ENCODE measurements around the gene TACR1.
"Not testable (repeated sequence)": the region's sequence is repeated elsewhere in the genome, so short reads cannot be mapped to it uniquely, and the experiment has no call there.

TACR1 gene

DNA sequence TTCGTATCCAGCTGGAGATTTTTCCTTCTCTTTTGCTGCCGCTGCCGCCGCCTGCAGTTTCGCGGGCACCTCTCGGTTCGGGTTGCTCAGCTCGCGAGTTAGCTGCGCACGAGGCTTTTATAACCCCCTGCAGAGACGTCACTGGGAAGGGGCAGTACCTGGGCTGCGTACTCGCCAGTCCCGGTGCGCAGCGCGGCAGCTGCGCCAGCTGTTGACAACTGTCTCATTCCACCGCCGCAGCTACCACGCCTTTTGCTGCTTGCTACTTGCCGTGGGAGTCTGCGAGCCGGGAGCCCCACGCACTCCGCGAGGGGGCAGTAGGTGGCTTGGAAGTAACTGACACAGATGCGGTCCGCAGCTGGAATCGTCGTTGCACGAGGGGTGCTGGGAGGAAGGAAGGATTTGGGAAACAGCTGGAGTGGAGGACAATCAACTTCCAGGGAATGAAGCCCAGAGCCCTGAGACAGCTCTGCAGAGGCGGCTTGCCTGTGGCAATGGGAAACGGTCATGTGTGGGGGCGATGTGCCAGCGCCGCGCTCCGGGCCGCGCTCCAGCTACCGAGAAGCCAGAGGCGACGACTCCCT, at the start of gene TACR1:
TSS of gene TACR1 (minus strand) at position 93 of the 584 bp plus-strand sequence. CDS start 586 bp downstream, outside the sequence.
- DNase-seq: peak; percentile 37

- DNase-seq: not testable (repeated sequence)
Measured at GRCh38 chr2:75248581-75248980, 49.3 kb upstream of the TACR1 start.

DNA sequence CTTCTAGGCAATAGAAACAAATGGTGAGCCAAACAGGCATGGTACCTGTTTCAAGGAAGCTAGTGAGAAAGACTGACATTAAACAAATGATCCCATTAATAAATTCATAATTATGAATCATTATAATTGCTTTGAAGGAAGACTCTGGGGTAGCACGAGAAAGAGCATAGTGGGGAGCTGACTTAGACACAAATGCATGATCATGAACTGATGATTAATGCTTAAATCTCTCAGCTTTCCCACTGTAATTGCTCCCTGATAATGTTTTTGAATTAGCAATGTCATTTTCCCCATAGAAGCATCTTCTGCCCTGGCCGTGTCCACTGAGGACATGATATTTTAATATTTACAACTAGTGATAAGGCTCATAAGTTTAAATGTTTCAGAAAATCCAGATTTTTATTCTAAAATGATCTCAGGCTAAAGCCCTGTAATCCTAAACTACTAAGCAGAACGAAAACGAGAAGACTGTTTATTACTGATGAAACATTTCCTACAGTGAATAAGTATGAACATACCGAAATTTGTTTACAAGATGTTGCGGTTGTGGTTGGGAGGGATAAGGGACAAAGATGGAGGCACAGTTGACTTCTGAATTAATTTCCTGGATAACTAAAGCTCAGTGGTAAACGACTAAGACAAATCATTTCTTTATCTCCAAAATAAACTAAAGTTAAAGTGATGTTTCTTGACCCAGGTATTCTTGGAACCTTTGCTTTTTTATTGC, 47.3 kb upstream of the TACR1 start:
- no peak for DNase-seq

DNA sequence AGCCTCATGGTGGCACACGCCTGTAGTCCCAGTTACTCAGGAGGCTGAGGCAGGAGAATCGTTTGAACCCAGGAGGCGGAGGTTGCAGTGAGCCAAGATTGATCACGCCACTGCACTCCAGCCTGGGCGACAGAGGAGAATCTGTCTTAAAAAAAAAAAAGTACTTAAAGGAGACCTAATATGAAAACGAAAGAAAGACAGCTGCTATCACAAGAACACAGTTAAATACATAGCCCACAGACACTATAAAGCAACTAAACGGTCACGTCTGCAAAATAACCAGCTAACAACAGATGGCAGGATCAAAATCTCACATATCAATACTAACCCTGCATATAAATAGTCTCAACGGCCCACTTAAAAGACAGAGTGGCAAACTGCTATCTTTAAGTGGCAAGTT, 43.9 kb upstream of the TACR1 start:
- no peak for DNase-seq

DNA sequence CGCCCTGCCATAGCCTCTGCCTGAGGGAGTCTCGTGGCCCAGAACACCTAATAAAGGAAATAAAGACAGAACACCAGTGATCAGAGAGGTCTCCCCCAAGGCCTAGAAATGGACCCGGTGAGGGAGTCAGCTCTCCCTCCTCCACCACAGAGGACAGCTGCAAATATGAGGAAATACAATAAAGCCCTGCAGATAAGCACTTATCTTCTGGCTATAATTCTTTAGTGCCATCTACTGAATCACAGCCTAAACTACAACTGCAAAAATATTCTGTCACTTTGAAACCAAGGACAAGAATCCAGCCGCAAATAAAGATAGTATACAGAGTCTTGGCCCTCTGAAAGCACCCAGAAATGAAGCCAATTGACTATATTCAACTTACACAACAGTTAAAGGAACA, 42.4 kb upstream of the TACR1 start:
- peak; percentile 0 for DNase-seq

DNA sequence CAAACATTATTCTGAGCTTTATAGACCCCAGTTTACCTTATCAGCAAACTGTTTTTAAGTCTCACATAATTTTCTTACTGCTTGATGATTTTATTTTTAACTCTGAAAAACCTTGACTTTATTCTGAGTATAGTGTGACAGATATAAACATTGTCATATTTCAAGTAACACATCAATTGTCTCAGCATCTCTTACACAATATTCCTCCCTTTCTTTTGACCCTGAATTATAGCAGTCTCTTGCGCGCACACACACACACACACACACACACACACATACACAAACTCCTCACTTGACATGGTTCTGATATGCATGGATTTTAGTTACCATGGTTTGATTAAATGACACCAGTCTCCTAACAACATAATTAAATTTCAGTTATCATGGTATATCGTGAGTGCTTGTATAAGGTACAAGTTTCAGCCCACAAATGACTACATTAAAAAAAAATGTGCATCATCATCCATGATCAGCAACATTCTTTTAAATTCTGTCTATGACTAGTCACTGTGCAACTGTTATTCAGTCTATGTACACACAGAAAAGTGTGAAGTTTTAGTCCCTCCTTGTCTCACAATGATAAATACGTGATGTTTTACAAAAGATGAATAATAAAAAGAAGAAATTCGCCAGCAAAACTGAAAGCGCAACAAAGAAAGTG, 39.5 kb upstream of the TACR1 start:
- DNase-seq: no peak

DNA sequence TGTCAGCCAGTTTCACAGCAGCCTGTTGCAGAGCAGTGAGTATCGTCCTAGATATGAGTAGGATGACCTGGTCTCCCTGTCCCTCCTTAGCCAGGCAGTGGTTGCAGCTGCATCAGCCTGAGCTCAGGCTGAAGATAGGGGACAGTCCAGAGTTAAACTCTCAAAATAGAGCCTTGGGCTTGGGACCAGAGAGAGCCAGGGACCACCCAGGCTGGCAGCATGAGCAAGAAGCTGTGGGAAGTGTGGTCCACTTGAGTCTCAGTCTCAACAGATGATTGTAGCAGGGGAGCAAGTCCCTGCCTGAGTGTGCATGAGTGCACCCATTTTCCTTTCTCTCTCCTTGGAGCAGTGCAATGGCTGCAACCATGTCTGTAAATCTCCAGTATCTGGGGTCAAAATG, 38.0 kb upstream of the TACR1 start:
- no peak for DNase-seq

DNA sequence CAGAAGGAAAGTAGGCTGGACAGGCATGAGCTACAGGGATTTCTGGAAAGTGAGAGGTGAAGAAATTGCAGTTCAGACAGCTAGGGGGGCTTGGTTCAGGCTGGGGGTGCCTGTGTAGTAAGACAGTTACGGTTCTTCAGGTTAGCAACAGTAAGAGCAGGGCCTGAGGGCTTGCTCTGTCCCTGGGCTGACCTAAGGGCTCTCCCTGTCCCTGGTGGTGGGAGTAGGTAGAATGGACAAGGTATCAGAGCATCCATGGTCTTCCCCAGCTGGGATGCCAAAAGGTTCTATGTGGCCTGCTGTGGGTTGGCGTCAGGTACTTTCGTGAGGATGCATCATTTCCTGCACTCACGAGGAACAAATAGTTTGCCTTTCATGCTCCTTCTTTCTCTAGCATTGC, 34.6 kb upstream of the TACR1 start:
- no peak for DNase-seq

- DNase-seq: no peak
Measured at GRCh38 chr2:75226617-75227016, 27.3 kb upstream of the TACR1 start.

DNA sequence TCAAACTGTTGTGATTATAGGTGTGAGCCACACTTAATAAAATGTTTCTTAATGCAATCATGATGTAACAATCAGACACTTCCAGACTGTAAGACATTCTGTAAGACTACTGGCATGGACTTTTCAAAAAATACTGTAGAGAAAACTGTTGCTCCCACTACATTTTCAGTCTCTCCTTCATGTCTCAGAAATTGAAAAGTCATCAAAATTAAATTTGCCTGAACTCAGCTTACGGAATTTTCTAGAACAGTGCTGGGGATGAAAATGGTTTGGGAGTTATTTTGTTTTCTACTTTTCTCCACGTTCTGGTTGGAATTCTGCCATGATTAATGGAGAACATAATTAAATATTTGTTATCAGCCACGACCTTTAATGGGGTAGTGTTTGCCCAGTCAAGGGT, 26.8 kb upstream of the TACR1 start:
- DNase-seq: no peak

GRCh38 chr2:75224636-75225094, 25.3 kb upstream of the TACR1 start:
- no peak for DNase-seq

- DNase-seq: no peak
Measured at GRCh38 chr2:75222527-75222926, 23.2 kb upstream of the TACR1 start.

GRCh38 chr2:75221862-75222261, 22.5 kb upstream of the TACR1 start:
- DNase-seq: no peak

- DNase-seq: not testable (repeated sequence)
Measured at GRCh38 chr2:75219213-75219612, 19.9 kb upstream of the TACR1 start.

GRCh38 chr2:75211266-75211770, 12.0 kb upstream of the TACR1 start:
- DNase-seq: peak; percentile 17

DNA sequence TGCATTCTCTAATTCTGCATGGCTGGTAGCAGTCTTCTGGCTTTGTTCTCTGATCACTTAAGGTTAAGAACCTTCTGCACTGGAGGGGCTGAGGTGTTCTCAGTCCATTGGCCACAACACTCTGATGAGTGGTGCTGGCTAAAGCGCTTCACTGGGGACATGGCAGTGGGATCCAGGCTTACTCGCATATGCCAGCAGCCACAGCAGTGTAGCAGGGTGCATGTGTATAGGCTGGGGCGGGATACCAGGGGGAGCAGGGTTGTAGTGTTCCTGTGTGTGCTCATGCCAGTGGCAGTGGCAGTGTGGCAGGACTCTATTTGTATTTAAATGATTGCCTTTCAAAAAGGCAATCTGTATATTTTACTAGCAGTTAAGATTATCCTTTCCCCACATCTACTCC, 11.1 kb upstream of the TACR1 start:
- no peak for DNase-seq

DNA sequence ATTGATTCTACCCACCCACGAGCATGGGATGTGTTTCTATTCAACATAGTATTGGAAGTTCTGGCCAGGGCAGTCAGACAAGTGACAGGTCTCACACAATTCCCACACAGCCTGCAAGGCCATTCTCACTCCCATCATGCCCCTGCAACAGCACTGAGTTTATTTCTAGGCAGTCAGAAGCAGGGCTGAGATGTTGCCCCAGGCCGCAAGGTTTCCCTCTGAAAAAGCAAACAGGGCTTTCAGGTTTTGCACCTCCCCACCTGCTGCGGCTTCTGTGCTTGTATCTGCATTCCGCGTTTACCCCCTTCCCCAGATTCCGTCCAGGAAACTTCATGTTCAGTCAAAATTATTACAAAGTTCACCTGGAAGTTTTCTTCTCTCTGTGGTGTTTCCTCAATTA, 9.4 kb upstream of the TACR1 start:
- DNase-seq: no peak

DNA sequence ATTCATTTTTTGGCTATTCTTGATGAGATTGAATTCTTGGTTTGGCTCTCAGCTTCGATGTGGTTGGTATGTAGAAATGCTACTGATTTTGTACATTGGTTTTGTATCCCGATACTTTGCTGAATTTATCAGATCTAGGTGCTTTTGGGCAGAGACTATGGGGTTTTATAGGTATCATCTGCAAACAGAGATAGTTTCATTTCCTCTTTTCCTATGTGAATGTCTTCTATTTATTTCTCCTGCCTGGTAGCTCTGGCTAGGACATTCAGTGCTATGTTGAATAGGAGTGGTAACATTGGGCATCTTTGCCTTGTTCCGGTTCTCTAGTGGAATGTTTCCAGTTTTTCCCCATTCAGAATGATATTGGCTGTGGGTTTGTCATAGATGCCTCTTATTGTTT, 5.5 kb upstream of the TACR1 start:
- no peak for DNase-seq

GRCh38 chr2:75202359-75202758, 3.0 kb upstream of the TACR1 start:
- DNase-seq: no peak

- DNase-seq: no peak
Measured at GRCh38 chr2:75200140-75201096, 1.1 kb upstream of the TACR1 start.

DNA sequence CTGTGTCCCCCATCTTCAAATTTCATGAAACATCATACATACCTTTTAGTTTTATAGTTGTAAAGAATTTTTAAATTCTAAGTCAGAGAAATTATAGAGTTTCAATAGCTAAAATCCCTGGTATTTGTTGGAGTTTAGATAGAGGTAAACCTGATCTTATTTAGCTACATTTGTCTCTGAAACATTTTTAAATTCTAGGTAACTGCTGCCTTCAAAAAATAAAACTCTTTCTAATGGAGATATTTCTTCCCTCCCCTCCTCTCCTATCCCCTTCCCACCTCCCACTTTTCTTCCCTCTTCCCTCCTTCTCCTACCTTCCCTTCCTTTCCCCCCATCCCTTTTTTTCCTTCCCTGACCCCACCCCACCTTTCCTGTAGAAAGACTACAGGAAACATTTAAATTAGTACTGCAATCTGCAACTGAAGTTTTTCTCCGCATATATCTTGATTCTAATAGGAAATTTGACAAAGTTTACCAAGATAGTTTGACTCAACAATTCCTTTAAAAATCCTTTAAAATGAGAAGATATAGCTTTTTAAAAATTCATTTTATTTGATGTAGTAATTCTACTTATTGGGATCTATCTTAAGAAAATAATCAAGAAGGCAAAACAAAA, 4.1 kb downstream of the TACR1 start:
- DNase-seq: no peak

GRCh38 chr2:75194184-75194868, 5.0 kb downstream of the TACR1 start:
- DNase-seq: no peak
